ENCODE data around the gene ADRM1. TPM values are rescaled to one million over a fixed set of nuclear protein-coding genes. Genes with fewer than 3 reads are reported as not detected.
A peak's percentile ranks its signal among the peaks of the same experiment; 100 is the strongest.

Gene ADRM1
- total and polyA plus RNA-seq, 12 donors: 50.6 to 254 (median 126) TPM

DNA sequence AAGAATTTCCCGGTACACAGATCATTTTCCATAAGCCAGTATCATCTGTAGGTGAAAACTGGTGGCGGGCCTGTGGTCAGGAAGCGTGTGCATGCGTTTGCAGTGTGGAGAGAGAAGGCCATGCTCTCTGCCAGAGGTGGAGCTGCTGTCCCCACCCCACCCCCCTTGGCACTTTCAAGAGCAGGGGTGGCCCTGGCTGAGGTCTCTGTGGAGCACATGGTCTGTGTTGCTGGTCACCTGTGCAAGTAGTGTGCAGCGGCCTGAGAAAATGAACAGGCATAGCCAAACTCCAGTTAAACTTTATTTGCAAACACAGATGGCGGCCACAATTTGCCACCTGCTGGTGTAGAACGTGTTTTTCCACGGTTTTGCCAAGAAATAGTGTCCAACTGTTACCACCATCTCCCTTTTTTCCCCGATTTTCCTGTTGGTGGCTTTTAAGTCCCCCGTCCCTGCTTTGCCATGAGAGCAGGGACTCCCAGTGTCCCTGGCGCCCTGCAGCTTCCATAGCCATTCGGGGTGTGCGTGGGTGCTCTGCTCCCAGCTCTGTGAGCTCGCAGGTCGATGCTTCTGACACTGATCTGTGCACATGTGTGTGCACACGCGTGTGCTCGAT, 2.5 kb downstream of the ADRM1 start:
- TF ChIP-seq, protein P1, sequence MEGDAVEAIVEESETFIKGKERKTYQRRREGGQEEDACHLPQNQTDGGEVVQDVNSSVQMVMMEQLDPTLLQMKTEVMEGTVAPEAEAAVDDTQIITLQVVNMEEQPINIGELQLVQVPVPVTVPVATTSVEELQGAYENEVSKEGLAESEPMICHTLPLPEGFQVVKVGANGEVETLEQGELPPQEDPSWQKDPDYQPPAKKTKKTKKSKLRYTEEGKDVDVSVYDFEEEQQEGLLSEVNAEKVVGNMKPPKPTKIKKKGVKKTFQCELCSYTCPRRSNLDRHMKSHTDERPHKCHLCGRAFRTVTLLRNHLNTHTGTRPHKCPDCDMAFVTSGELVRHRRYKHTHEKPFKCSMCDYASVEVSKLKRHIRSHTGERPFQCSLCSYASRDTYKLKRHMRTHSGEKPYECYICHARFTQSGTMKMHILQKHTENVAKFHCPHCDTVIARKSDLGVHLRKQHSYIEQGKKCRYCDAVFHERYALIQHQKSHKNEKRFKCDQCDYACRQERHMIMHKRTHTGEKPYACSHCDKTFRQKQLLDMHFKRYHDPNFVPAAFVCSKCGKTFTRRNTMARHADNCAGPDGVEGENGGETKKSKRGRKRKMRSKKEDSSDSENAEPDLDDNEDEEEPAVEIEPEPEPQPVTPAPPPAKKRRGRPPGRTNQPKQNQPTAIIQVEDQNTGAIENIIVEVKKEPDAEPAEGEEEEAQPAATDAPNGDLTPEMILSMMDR (IDR thresholded peaks at IDR 0.05): no peak
- no peak for TF ChIP-seq POLR2A (IDR thresholded peaks at IDR 0.05)
- 72 to 76% (median 74%) methylated on average over 13 to 18 of the region's 18 CpGs for WGBS, 4 donors
- H3K36me3 ChIP-seq (replicated peaks in 1 of 2): peaks cover 0 to 59% of the 10 kb centered on the region in 2 donors
- H3K27me3 ChIP-seq: no peaks in the 10 kb centered on the region
- H3K27ac ChIP-seq: peak overlapping the region in 3 of 5 donors; percentile 34 to 98 (median 97)
- intact Hi-C loops (cut with DNase I): loop anchor here (10.0 kb wide), 3 partner anchors 50 to 490 kb away; partner anchors contain the start of gene MRGBP (in 1 of the 2)
- no peak overlapping the region for H3K4me3 ChIP-seq
- peaks cover 26 to 36% of the 10 kb centered on the region in 2 donors for H3K4me1 ChIP-seq (replicated peaks in 1 of 2)
- no peaks in the 10 kb centered on the region for H3K9me3 ChIP-seq (replicated peaks in 1 of 3)
- DNase-seq: peak in 5 of 7 donors; percentile 60 to 73 (median 69)

DNA sequence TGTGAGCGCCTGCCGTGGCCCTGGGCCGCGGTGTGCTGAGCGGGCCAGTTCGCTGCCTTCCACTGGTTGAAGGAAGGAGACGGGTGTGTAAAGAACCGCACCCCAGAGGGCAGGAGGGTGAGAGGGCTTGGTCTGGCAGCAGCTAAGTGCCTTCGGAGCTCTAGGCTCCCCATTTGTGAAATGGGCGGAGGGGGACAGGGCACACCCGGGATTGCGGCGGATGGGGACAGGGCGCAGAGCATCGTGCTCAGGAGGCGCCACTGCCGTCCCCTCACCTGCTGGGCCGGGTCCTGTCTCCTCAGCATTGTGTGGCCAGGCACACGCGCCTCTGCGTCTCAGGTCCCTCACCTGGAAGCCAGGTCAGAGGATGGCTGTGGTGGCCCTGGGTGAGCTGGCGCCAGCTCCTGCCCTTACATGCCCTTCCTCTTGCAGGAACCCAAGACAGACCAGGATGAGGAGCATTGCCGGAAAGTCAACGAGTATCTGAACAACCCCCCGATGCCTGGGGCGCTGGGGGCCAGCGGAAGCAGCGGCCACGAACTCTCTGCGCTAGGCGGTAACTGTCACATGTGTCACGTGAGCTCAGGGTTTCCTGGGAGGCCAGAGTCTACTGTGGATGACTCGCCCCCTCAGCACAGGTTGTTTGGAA, 3.1 kb downstream of the ADRM1 start:
- Histone ChIP-seq H3K4me3 (no peak overlapping the region), H3K27me3 (no peaks in the 10 kb centered on the region), H3K4me1 (replicated peaks in 1 of 2) (peaks cover 26 to 36% of the 10 kb centered on the region in 2 donors), H3K9me3 (replicated peaks in 1 of 3) (no peaks in the 10 kb centered on the region), H3K27ac (peak overlapping the region in 3 of 5 donors; percentile 34 to 98 (median 97)), H3K36me3 (replicated peaks in 1 of 2) (peaks cover 0 to 63% of the 10 kb centered on the region in 2 donors)
- no peak for TF ChIP-seq POLR2A (IDR thresholded peaks at IDR 0.05)
- TF ChIP-seq, protein P1 (IDR thresholded peaks at IDR 0.05): no peak
- DNase-seq: no peak
- intact Hi-C loops (cut with DNase I): loop anchor here (10.0 kb wide), 3 partner anchors 49 to 489 kb away; partner anchors contain the start of gene MRGBP (in 1 of the 2)
- WGBS, 4 donors: 71 to 81% (median 80%) methylated on average over 14 to 33 of the region's 33 CpGs

DNA sequence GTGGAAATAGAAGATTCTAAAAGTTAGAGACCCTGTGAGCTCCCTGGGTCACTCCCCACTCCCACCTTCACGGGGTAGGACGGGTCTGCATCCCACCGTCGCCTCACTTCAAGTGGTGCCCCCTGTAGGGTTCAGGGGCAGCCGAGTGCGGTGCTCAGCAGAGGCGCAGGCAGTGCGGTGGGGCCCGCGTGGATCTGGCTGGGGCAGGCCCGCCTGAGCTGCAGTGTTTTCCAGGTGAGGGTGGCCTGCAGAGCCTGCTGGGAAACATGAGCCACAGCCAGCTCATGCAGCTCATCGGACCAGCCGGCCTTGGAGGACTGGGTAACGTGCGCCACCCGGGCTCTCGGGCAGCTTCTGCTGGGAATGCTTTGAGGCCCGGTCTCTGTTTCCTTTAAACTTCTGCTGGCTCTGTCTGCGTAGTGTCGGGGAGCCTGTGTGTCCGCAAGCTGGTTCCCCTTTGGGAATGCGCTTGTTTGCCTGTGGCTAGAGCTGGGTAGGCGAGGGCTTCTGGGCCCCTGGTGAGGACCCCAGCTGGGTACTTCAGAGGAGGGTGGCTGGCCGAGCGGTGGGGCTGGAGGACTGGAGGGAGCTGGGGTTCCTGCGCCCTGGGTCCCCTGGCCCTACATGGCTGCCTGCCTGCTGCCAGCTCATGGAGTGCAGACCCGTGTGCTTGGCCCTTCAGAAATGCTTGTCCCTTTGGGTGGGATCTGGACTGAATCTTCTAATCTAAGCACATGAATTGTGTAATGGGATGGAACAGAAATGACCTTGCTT, 3.8 kb downstream of the ADRM1 start:
- H3K36me3 ChIP-seq (replicated peaks in 1 of 2): peaks cover 0 to 70% of the 10 kb centered on the region in 2 donors
- H3K27me3 ChIP-seq: no peaks in the 10 kb centered on the region
- TF ChIP-seq POLR2A (IDR thresholded peaks at IDR 0.05): no peak
- TF ChIP-seq, protein P1 (IDR thresholded peaks at IDR 0.05): no peak
- no peak for DNase-seq
- 88 to 93% (median 90%) methylated on average over 6 to 27 of the region's 27 CpGs for WGBS, 4 donors
- intact Hi-C loops (cut with DNase I): loop anchor here (10.0 kb wide), 3 partner anchors 48 to 488 kb away; partner anchors contain the start of gene MRGBP (in 1 of the 2)
- H3K9me3 ChIP-seq (replicated peaks in 1 of 3): no peaks in the 10 kb centered on the region
- H3K27ac ChIP-seq: peak overlapping the region in 1 of 5 donors; percentile 10
- H3K4me1 ChIP-seq (replicated peaks in 1 of 2): peaks cover 26 to 36% of the 10 kb centered on the region in 2 donors
- H3K4me3 ChIP-seq: no peak overlapping the region

All from adrenal gland (tissue), 12 donors.